ENCODE data around the gene PET117.
A peak's percentile ranks its signal among the peaks of the same experiment; 100 is the strongest.
"Not testable (repeated sequence)": the region's sequence is repeated elsewhere in the genome, so short reads cannot be mapped to it uniquely, and the experiment has no call there.

The PET117 gene

GRCh38 chr20:18137412-18138265 is at the start of gene PET117, which contains the start of gene KAT14:
Gene PET117, plus strand, starts transcription at chr20:18137863. Its CDS starts 93 bp downstream, at chr20:18137956.
Gene KAT14, plus strand, starts transcription at chr20:18137863. Its CDS starts 4,798 bp downstream, at chr20:18142661.
- peak within 1 kb of the TSS; percentile 71 for H3K4me3 ChIP-seq (ENCODE audit: low read depth, low read length)
- TF ChIP-seq CTCF (IDR thresholded peaks at IDR 0.05; ENCODE audit: borderline replicate concordance, insufficient read depth, low read depth, low read length), result no peak

GRCh38 chr20:18088298-18088697 is 49.4 kb upstream of the PET117 start:
- H3K4me3 ChIP-seq (ENCODE audit: low read depth, low read length), result not testable (repeated sequence)

- not testable (repeated sequence) for H3K4me3 ChIP-seq (ENCODE audit: low read depth, low read length)
Measured at GRCh38 chr20:18088841-18089240, 48.8 kb upstream of the PET117 start.

GRCh38 chr20:18090044-18090443 is 47.6 kb upstream of the PET117 start:
- TF ChIP-seq CTCF (IDR thresholded peaks at IDR 0.05; ENCODE audit: borderline replicate concordance, insufficient read depth, low read depth, low read length), result no peak
- H3K4me3 ChIP-seq (ENCODE audit: low read depth, low read length), result no peak overlapping the region

- TF ChIP-seq CTCF (IDR thresholded peaks at IDR 0.05; ENCODE audit: borderline replicate concordance, insufficient read depth, low read depth, low read length), result no peak
- no peak overlapping the region for H3K4me3 ChIP-seq (ENCODE audit: low read depth, low read length)
Measured at GRCh38 chr20:18090477-18090876, 47.2 kb upstream of the PET117 start.

GRCh38 chr20:18091623-18092022 is 46.0 kb upstream of the PET117 start:
- no peak overlapping the region for H3K4me3 ChIP-seq (ENCODE audit: low read depth, low read length)
- TF ChIP-seq CTCF (IDR thresholded peaks at IDR 0.05; ENCODE audit: borderline replicate concordance, insufficient read depth, low read depth, low read length), result no peak

GRCh38 chr20:18092890-18093289 is 44.8 kb upstream of the PET117 start:
- no peak for TF ChIP-seq CTCF (IDR thresholded peaks at IDR 0.05; ENCODE audit: borderline replicate concordance, insufficient read depth, low read depth, low read length)
- no peak overlapping the region for H3K4me3 ChIP-seq (ENCODE audit: low read depth, low read length)

- TF ChIP-seq CTCF (IDR thresholded peaks at IDR 0.05; ENCODE audit: borderline replicate concordance, insufficient read depth, low read depth, low read length), result no peak
- H3K4me3 ChIP-seq (ENCODE audit: low read depth, low read length), result no peak overlapping the region
Measured at GRCh38 chr20:18093388-18093787, 44.3 kb upstream of the PET117 start.

Data from GM12875 (cell line).